Measurements from ENCODE around the gene DHX35.
"Not testable (repeated sequence)": the region's sequence is repeated elsewhere in the genome, so short reads cannot be mapped to it uniquely, and the experiment has no call there.

The DHX35 gene

GRCh38 chr20:38979842-38980241 is 17.7 kb downstream of the DHX35 start:
- no peak for DNase-seq (ENCODE audit: low spot score)

- no peak for DNase-seq (ENCODE audit: low spot score)
These were observed 20.1 kb downstream of the DHX35 start for GRCh38 chr20:38982291-38982690.

- no peak for DNase-seq (ENCODE audit: low spot score)
These were observed 22.9 kb downstream of the DHX35 start for GRCh38 chr20:38985060-38985459.

GRCh38 chr20:38985603-38986170 is 23.5 kb downstream of the DHX35 start:
- no peak for DNase-seq (ENCODE audit: low spot score)

GRCh38 chr20:38986663-38987062 is 24.5 kb downstream of the DHX35 start:
- DNase-seq (ENCODE audit: low spot score), result no peak

- DNase-seq (ENCODE audit: low spot score), result no peak
These were observed 25.6 kb downstream of the DHX35 start for GRCh38 chr20:38987777-38988176.

- no peak for DNase-seq (ENCODE audit: low spot score)
These were observed 28.6 kb downstream of the DHX35 start for GRCh38 chr20:38990728-38991127.

GRCh38 chr20:38991814-38992704 is 29.9 kb downstream of the DHX35 start:
- no peak for DNase-seq (ENCODE audit: low spot score)

GRCh38 chr20:38995536-38996044 is 33.4 kb downstream of the DHX35 start:
- DNase-seq (ENCODE audit: low spot score), result no peak

- not testable (repeated sequence) for DNase-seq (ENCODE audit: low spot score)
These were observed 34.7 kb downstream of the DHX35 start for GRCh38 chr20:38996866-38997265.

GRCh38 chr20:38997622-38998021 is 35.5 kb downstream of the DHX35 start:
- DNase-seq (ENCODE audit: low spot score), result no peak

GRCh38 chr20:38999217-38999616 is 37.1 kb downstream of the DHX35 start:
- no peak for DNase-seq (ENCODE audit: low spot score)

GRCh38 chr20:38999965-39000910 is 38.1 kb downstream of the DHX35 start:
- DNase-seq (ENCODE audit: low spot score), result no peak

- peak; percentile 25 for DNase-seq (ENCODE audit: low spot score)
These were observed 42.4 kb downstream of the DHX35 start for GRCh38 chr20:39004508-39004907.

GRCh38 chr20:39009348-39009747 is 47.2 kb downstream of the DHX35 start:
- no peak for DNase-seq (ENCODE audit: low spot score)

GRCh38 chr20:39010496-39010895 is 48.4 kb downstream of the DHX35 start:
- no peak for DNase-seq (ENCODE audit: low spot score)

GRCh38 chr20:39013662-39014109 is 51.5 kb downstream of the DHX35 start:
- DNase-seq (ENCODE audit: low spot score), result no peak

GRCh38 chr20:39016041-39016440 is 53.9 kb downstream of the DHX35 start:
- DNase-seq (ENCODE audit: low spot score), result no peak

GRCh38 chr20:39016506-39016905 is 54.4 kb downstream of the DHX35 start:
- no peak for DNase-seq (ENCODE audit: low spot score)

- no peak for DNase-seq (ENCODE audit: low spot score)
These were observed 56.9 kb downstream of the DHX35 start for GRCh38 chr20:39019027-39019426.

GRCh38 chr20:39019805-39020325 is 57.7 kb downstream of the DHX35 start:
- DNase-seq (ENCODE audit: low spot score), result no peak

GRCh38 chr20:39021748-39022147 is 59.6 kb downstream of the DHX35 start:
- DNase-seq (ENCODE audit: low spot score), result no peak

All from CD4-positive, alpha-beta T cell treated with Interleukin-15 for 4 hours (primary cell).